ENCODE data around the gene HECTD2.

GRCh38 chr10:91513598-91514424 is 103.7 kb downstream of the HECTD2 start:
- TF ChIP-seq CTCF (conservative IDR thresholded peaks at IDR 0.05) (no peak), EZH2 (IDR thresholded peaks at IDR 0.05; ENCODE audit: low read depth) (no peak)
